Ecto neural progenitor cell (in vitro differentiated cells): ENCODE results near the gene MED28.

Experiments used
- DNase-seq: peaks from one replicate; pipeline ENCODE4 v3.0.0-alpha.2; 2018; ENCODE audit warnings: low spot score

The MED28 gene

GRCh38 chr4:17667253-17667652 is 52.8 kb downstream of the MED28 start:
- DNase-seq: no peak

DNA sequence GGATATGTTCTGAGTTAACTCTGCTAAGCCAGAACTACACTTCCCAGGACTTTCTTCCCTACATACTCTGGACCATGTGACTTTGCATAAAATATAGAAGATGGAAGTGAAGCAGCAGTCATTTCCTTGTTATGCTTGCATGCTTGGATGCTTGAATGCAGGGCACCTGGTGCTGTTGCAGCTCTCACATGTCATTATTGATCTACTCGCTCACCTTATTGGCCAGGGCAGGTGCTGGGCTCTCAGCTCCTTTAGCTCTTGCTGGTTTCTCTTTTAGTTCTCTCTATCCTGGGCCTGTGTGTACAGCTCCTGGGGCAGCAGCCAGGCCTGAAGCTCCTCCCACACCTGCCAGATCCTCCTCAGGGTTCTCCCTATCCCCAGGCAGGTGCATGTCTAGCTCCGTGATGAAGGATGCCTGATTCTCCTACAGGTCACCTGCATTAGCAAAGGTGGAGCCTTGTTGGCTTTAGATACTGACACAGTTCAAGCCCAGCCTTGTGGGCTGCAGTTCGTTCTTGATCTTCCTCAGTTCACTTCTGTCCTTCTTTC is 53.3 kb downstream of the MED28 start:
- no peak for DNase-seq

DNA sequence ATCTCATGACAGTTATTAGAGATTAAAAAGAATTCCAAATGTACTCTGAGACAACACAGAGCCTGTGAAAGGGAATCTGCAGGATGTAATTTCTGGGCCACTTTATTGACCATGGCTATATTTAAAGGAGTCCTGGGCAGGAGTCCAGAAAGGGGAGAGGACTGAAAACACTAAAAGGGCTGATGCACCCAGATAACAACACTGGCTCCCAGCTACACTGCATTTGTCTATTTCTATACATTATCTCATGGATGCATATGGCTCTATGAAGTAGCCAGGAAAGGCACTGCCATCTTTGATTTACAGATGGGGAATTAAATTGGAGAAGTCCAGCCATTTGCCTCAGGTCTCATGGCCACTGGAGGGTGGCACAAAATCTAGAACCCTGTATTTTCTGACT is 56.0 kb downstream of the MED28 start:
- no peak for DNase-seq

DNA sequence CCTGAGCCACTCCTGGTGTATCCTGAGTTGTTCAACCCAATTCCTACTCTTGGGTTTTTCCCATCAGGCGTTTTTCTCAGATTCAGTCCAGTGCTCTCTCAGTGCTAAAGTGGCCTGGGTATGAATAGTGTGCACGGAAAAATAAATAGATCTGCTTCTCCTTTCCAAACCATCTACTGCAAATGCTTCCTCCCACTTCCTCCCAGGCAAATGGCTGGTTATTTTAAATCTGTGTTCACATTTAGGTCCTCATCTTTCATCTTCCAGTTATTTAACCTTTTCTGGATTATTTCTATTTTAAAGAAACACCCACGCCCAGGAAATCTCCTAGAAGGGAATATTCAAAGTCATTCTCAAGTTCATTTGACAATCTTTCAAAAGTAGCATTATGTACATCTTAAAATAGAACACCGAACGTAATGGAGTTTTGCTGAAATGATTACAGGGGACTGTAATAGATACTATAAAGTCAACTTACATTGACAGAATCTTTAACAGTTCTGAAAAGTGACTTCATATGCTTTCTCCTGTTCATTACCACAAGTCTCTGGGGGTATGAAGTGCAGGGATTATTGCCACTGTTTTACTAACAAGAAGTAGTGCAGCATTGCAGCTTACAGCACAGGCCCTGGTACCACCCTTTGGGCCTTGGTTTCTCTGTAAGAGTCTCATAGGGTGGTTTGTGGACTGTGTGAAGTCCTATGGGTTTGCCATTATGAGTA is 66.3 kb downstream of the MED28 start:
- no peak for DNase-seq

DNA sequence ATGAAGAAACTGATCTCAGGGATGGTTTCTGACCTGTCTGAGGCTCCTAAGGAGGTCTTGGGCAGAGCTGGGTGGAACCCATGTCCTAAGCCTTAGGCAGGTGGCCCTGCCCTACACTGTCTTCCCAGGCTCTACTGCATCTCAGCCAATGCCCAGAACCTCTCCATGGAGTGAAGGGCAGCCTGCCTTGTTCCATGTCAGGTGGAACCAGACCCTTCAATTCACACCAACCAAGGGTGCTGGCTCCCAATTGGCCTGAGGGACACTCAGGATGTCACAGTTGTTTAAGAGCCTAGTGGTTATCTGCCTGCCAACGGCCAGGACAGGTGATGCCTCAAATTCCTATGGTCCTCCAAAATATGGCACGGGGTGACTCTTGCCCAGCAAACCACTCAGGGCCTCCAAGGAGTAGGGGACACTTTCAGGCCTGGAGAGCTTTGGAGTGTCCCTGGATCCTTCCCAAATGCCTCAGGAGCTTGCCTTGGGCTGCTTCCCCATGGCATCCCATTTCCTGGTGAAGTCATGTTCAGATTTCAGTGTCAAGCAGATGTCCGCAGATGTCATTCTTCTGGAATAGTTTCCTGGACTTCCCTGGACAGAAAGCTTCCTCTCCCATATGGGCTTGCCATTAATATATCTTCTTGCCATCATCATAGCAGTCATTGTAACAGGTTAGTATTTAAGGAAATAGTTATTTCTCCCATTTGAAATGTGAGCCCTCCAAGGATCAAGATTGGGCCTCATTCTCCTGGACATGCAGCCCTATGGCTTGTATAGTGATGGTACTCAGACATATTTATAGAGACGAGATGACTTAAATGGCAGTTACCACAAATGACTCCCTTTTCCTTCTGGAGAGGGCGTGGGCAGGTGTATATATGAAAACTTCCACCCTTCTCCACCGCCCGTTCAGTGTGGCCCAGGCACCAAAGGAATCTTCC is 67.1 kb downstream of the MED28 start:
- DNase-seq: no peak

DNA sequence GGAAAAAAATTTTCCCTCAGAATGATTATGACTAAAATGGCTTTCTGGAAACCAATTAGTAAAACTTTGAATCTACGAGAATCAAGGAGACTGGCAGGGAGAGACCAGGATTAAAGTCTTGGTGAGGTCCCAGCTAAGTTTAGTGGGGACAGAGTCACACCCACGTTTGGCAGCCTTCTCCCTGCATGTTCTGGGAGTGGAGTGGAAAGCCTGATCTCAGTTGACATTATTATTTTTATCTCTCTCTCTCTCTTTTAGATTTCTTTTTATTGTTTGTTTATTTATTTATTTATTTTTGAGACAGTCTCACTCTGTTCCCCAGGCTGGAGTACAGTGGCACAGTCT is 67.8 kb downstream of the MED28 start:
- DNase-seq: no peak
